IMR-90 (cell line): ENCODE measurements around the gene AMIGO1. TPM values are rescaled to one million over a fixed set of nuclear protein-coding genes. Genes with fewer than 3 reads are reported as not detected.

Experiments
- ATAC-seq: fragments of 200-7000 bp; cut with Tn5 transposase; 2 replicates; pipeline ENCODE4 v1.9.1; 2020; ENCODE audit warnings: low read depth, mild to moderate bottlenecking, moderate library complexity
- BruUV-seq: library from RNA; stranded (reverse); fragments of 400-500 nt; replicated peaks from 2 replicates; lab custom pipeline; 2021; lab: Mats Ljungman, UMichigan
- CTCF ChIA-PET: fragments of 300-600 bp; formaldehyde crosslinking; extraction: SDS; loops from one replicate; lab custom pipeline; 2021; ENCODE audit warnings: antibody characterized with exemption; lab: Yijun Ruan, JAX
- POLR2A ChIA-PET: fragments of 300-600 bp; sonication (Branson Sonifier 250); formaldehyde crosslinking; loops from one replicate; lab custom pipeline; 2022; ENCODE audit warnings: antibody characterized with exemption; ENCODE audit not compliant: unreplicated experiment; lab: Charles Lee
- DNase-seq: peaks from one replicate; pipeline ENCODE4 v3.0.0; 2013
- H2AFZ ChIP-seq: replicated peaks from 2 replicates; pipeline ENCODE3; 2013; ENCODE audit warnings: low read length, mild to moderate bottlenecking; ENCODE audit not compliant: poor library complexity
- H2AK5ac ChIP-seq: 2 replicates; pipeline ENCODE4 v1.6.1; 2013; ENCODE audit warnings: low read depth, low read length, inconsistent platforms
- H2AK9ac ChIP-seq: replicated peaks from 2 replicates; pipeline ENCODE3; 2013; ENCODE audit warnings: mild to moderate bottlenecking, low read depth, low read length, moderate library complexity; ENCODE audit not compliant: poor library complexity
- H2BK120ac ChIP-seq: 2 replicates; pipeline ENCODE4 v1.6.1; 2013; ENCODE audit warnings: low read depth, low read length, inconsistent platforms
- H2BK15ac ChIP-seq: 3 replicates; pipeline ENCODE4 v1.6.1; 2013; ENCODE audit warnings: low read depth, low read length, inconsistent platforms
- H2BK20ac ChIP-seq: 2 replicates; pipeline ENCODE4 v1.6.1; 2013; ENCODE audit warnings: low read depth, mild to moderate bottlenecking, inconsistent platforms, low read length, moderate library complexity
- H2BK5ac ChIP-seq: 2 replicates; pipeline ENCODE4 v1.6.1; 2013; ENCODE audit warnings: mild to moderate bottlenecking, low read depth, low read length, inconsistent platforms; ENCODE audit not compliant: poor library complexity, severe bottlenecking
- H3K14ac ChIP-seq: replicated peaks from 2 replicates; pipeline ENCODE4 v1.6.1; 2013; ENCODE audit warnings: low read depth, low read length, inconsistent platforms
- H3K18ac ChIP-seq: 2 replicates; pipeline ENCODE4 v1.6.1; 2013; ENCODE audit warnings: low read depth, low read length, control low read depth
- H3K23ac ChIP-seq: 2 replicates; pipeline ENCODE4 v1.6.1; 2013; ENCODE audit warnings: low read depth, low read length, inconsistent platforms
- H3K27ac ChIP-seq: 2 replicates; pipeline ENCODE4 v1.5.1; 2013; ENCODE audit warnings: mild to moderate bottlenecking, control low read depth, low read length; ENCODE audit not compliant: insufficient read depth
- H3K27me3 ChIP-seq: 2 replicates; pipeline ENCODE4 v1.6.1; 2013; ENCODE audit warnings: low read length; ENCODE audit not compliant: control insufficient read depth, insufficient read depth
- H3K36me3 ChIP-seq: 2 replicates; pipeline ENCODE4 v1.6.1; 2013; ENCODE audit warnings: low read length, mixed read lengths; ENCODE audit not compliant: control insufficient read depth, insufficient read depth
- H3K4ac ChIP-seq: 2 replicates; pipeline ENCODE4 v1.6.1; 2013; ENCODE audit warnings: low read depth, low read length, inconsistent platforms
- H3K4me1 ChIP-seq: 2 replicates; pipeline ENCODE4 v1.6.1; 2013; ENCODE audit warnings: low read length, mixed read lengths; ENCODE audit not compliant: control insufficient read depth, insufficient read depth
- H3K4me2 ChIP-seq: 2 replicates; pipeline ENCODE4 v1.6.1; 2013; ENCODE audit warnings: low read depth, mild to moderate bottlenecking, control low read depth, low read length, moderate library complexity
- H3K4me3 ChIP-seq: 2 replicates; pipeline ENCODE4 v1.5.1; 2013; ENCODE audit warnings: low read depth, mild to moderate bottlenecking, control low read depth, low read length, moderate library complexity; ENCODE audit not compliant: insufficient read depth
- H3K56ac ChIP-seq: 2 replicates; pipeline ENCODE4 v1.6.1; 2013; ENCODE audit warnings: low read length, inconsistent platforms; ENCODE audit not compliant: insufficient read depth; ENCODE audit errors: extremely low read depth
- H3K79me1 ChIP-seq, 2 experiments: 2 replicates each; pipeline ENCODE4 v1.6.1; 2013; ENCODE audit warnings: low read length in 2 of 2, inconsistent platforms in 1 of 2, low read depth in 1 of 2
- H3K9ac ChIP-seq: 2 replicates; pipeline ENCODE4 v1.6.1; 2013; ENCODE audit warnings: low read depth, low read length, control low read depth
- H3K9me1 ChIP-seq: 2 replicates; pipeline ENCODE4 v1.6.1; 2013; ENCODE audit warnings: low read length, inconsistent platforms; ENCODE audit not compliant: insufficient read depth
- H3K9me3 ChIP-seq: 2 replicates; pipeline ENCODE4 v1.6.1; 2013; ENCODE audit warnings: low read length; ENCODE audit not compliant: control insufficient read depth, insufficient read depth
- H4K20me1 ChIP-seq: 2 replicates; pipeline ENCODE4 v1.6.1; 2013; ENCODE audit warnings: low read length, inconsistent platforms; ENCODE audit not compliant: insufficient read depth
- H4K5ac ChIP-seq: 2 replicates; pipeline ENCODE4 v1.6.1; 2013; ENCODE audit warnings: mild to moderate bottlenecking, low read depth, low read length, control low read depth
- H4K8ac ChIP-seq, 2 experiments: 2 replicates each; pipeline ENCODE4 v1.6.1; 2013; ENCODE audit warnings: low read depth in 2 of 2, low read length in 2 of 2, control low read depth in 1 of 2, inconsistent platforms in 1 of 2
- H4K91ac ChIP-seq: 2 replicates; pipeline ENCODE4 v1.6.1; 2013; ENCODE audit warnings: low read depth, low read length, inconsistent platforms; ENCODE audit not compliant: insufficient read depth
- FOS ChIP-seq: fragments of 150-350 bp; IDR thresholded peaks from 2 replicates; pipeline ENCODE4 v1.6.1; 2016; ENCODE audit warnings: low read depth, low read length
- POLR2A ChIP-seq: IDR thresholded peaks from 2 replicates; pipeline ENCODE4 v1.6.1; 2012; ENCODE audit warnings: mild to moderate bottlenecking, low read depth, low read length
- whole genome bisulfite sequencing, 2 experiments: methylation state at CpG; one replicate each; pipeline versions ENCODE4 v1.1.5 to v1.1.7; 2013; ENCODE audit warnings: missing lambda C conversion rate in 2 of 2; ENCODE audit not compliant: insufficient read length in 1 of 2; ENCODE audit errors: extremely low coverage in 2 of 2; 5-methylcytosine and 5-hydroxymethylcytosine counted together
- dilution Hi-C: fragments of 300-500 bp; cut with HindIII; formaldehyde crosslinking; loops from one replicate; pipeline ENCODE4 v1.14.3; 2018; ENCODE audit warnings: low sequenced_read_pairs; ENCODE audit not compliant: unreplicated experiment
- in situ Hi-C: fragments of 300-500 bp; cut with MboI; formaldehyde crosslinking; loops from 3 replicates; pipeline ENCODE4 v1.14.3; 2019; ENCODE audit warnings: low sequenced_read_pairs, inconsistent platforms, mixed read lengths
- intact Hi-C: fragments of 100-400 bp; cut with micrococcal nuclease; formaldehyde crosslinking; loops from 2 replicates; pipeline ENCODE4 v1.10.0; 2022
- polyA plus RNA-seq, 3 experiments: library from polyadenylated mRNA; depleted of rRNA; stranded (reverse); fragments of >200 nt; gene quantifications; 2 replicates each; pipeline ENCODE4 v1.2.3, GENCODE V29; 2012; ENCODE audit warnings: low replicate concordance in 1 of 3
- total RNA-seq: library from RNA; depleted of rRNA; stranded (reverse); fragments of >200 nt; gene quantifications from 2 replicates; pipeline ENCODE4 v1.2.3, GENCODE V29; 2012

AMIGO1 gene
- total and polyA plus RNA-seq, 2 of the 4 experiments (the other 2 are of a cell fraction): 1.5 to 1.6 TPM

DNA sequence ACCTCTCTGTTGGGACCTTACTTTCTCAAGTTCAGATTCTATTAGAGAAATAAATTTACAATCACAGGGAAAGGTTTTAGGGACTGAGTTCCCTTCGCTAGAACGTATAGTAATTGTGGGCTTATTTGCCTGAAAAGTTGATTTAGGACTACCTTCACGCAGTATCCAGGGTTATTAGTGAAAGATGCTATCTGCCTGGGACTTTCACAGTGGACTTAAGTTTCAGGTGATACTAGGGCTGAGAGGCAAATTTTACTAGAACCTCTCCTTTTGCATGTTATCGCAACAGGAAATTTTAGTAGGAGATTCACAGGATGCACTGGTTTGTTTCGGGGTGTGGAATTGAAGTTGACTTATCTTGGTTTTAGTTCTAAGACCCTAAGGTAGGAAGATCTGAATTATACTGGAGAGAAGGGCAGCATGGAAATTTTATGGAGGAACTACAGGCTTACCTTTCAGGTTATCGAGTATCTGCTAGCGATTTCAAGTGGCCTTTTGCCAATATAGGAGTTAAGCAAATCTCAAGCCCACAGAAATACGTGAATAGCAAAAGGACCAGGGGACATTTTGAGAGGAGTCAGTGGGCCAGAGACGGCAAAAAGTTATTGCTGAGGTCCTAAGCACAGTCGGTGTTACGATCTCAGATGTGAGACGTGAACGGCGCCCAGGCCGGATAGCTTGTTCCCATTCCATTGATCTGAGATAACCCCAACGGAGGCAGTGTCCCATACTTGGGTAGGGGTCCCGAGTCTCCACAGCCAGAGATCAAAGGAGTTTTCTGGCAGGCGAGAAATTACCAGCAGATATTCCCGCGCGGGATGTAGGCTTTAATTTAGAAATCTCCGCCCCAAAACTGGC is 38.2 kb upstream of the AMIGO1 start:
- peak overlapping the region; percentile 96 for H2AK9ac ChIP-seq
- H3K9me1 ChIP-seq: no peaks in the 10 kb centered on the region
- 0% methylated on average over 1 of the region's 22 CpGs; no CpG with 5 or more reads in 1 of the 2 experiments for WGBS, 2 experiments
- ChIA-PET CTCF (interaction anchor here (1.0 to 2.3 kb wide), 4 partner anchors 54 to 92 kb away, joined by 3 to 30 read pairs (median 12); partner anchors contain the start of gene CYB561D1), POLR2A (interaction anchor here (1.1 to 1.5 kb wide), 4 partner anchors 8 to 80 kb away, joined by 4 to 5 read pairs (median 4); partner anchors contain the start of genes AMPD2, GNAT2 and GPR61)
- peak overlapping the region; percentile 66 for H3K4me3 ChIP-seq
- peak overlapping the region; percentile 79 to 95 for H4K8ac ChIP-seq
- peak overlapping the region; percentile 56 for H2AK5ac ChIP-seq
- TSS peak; percentile 96 for BruUV-seq
- no peaks in the 10 kb centered on the region for H3K9me3 ChIP-seq
- H4K20me1 ChIP-seq: peaks cover 36% of the 10 kb centered on the region; the same call in 1 of the 2 replicates
- H3K79me1 ChIP-seq: peaks cover 10 to 21% of the 10 kb centered on the region in 2 experiments
- H3K18ac ChIP-seq: peak overlapping the region; percentile 16
- peak overlapping the region; percentile 97 for H2AFZ ChIP-seq
- in situ Hi-C loops (loop anchor here (5.0 kb wide), 3 partner anchors 75 to 440 kb away; no protein-coding TSS in a partner anchor), intact Hi-C loops (loop anchor here (2.0 to 5.0 kb wide), 3 partner anchors 73 to 455 kb away; partner anchors contain the start of gene CSF1), dilution Hi-C loops (no loop called here)
- peak overlapping the region; percentile 97 for H3K14ac ChIP-seq
- peak overlapping the region; percentile 61 for H4K5ac ChIP-seq
- TF ChIP-seq FOS: no peak
- peak; percentile 57 for TF ChIP-seq POLR2A
- no peak overlapping the region; the same call in 2 of the 3 replicates for H2BK15ac ChIP-seq
- peak overlapping the region; percentile 97 for H3K4me2 ChIP-seq
- H3K4ac ChIP-seq: peak overlapping the region; percentile 96
- H2BK5ac ChIP-seq: peak overlapping the region; percentile 92
- peak overlapping the region; percentile 95 for H3K23ac ChIP-seq
- peak; percentile 19 for ATAC-seq
- H3K56ac ChIP-seq: peak overlapping the region; percentile 81
- peak overlapping the region; percentile 87 for H3K27ac ChIP-seq
- H2BK120ac ChIP-seq: peak overlapping the region; percentile 66; the same call in 1 of the 2 replicates
- H4K91ac ChIP-seq: peak overlapping the region; percentile 89
- no peak overlapping the region for H2BK20ac ChIP-seq
- H3K4me1 ChIP-seq: peaks cover 4% of the 10 kb centered on the region
- no peaks in the 10 kb centered on the region for H3K36me3 ChIP-seq
- H3K9ac ChIP-seq: peak overlapping the region; percentile 87
- no peaks in the 10 kb centered on the region for H3K27me3 ChIP-seq
- DNase-seq: peak; percentile 26
